Measurements from ENCODE around the gene ZCCHC17. TPM values are rescaled to one million over a fixed set of nuclear protein-coding genes. Genes with fewer than 3 reads are reported as not detected.
"Not testable (repeated sequence)": the region's sequence is repeated elsewhere in the genome, so short reads cannot be mapped to it uniquely, and the experiment has no call there.

The ZCCHC17 gene
- total RNA-seq, 6 donors from 2014 or later, result 4.3 to 19.9 (median 17.8) TPM

DNA sequence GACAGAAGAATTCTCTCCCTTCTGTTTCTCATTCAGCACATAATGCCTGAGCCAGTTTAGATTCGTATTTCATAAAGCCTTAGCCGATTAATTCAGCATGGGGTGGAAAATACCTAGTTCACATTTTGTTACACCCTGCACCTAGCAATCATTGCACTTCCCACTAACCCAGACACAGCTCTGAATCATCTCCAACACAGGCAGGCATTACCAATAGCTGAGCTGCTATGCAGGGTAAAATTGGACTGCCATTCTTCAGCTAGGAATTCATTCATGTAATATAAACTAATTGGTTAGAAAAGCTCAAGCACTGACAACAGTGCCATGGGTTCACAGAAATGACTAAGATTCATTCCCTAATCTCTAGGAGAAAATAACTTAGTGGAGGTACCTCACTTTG, 30.3 kb upstream of the ZCCHC17 start:
- Histone ChIP-seq H3K27me3 (no peaks in the 10 kb centered on the region), H3K4me3 (no peak overlapping the region), H3K9me3 (no peaks in the 10 kb centered on the region), H3K36me3 (peaks cover 25 to 89% (median 55%) of the 10 kb centered on the region in 4 donors), H3K4me1 (peaks cover 0 to 3% (median 0%) of the 10 kb centered on the region in 4 donors), H3K27ac (no peak overlapping the region)
- DNase-seq, result no peak
- 85 to 100% methylated on average over 2 of the region's 2 CpGs for WGBS, 2 donors
- ATAC-seq (ENCODE audit: low FRiP score in 2 of 2), result no peak
- TF ChIP-seq POLR2AphosphoS5 (IDR thresholded peaks at IDR 0.05), result no peak

DNA sequence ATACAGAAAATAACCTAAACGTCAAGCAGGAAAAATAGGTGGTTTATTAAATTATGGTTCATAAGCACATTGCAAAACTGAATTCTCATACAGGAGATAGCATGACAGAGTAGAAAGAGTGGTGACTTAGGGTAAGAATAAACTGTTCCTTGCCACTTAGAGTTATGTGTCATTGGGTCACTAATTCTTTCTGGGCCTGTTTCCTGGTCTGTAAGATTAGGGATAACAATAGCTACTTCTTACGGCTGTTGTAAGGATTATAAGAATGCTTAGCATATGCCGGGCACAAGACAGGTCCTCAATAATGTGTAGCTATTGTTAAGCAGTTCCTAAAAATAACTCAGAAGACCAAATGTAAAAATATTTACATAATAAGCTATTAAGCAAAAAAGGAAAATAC, 24.5 kb upstream of the ZCCHC17 start:
- TF ChIP-seq, protein P1, sequence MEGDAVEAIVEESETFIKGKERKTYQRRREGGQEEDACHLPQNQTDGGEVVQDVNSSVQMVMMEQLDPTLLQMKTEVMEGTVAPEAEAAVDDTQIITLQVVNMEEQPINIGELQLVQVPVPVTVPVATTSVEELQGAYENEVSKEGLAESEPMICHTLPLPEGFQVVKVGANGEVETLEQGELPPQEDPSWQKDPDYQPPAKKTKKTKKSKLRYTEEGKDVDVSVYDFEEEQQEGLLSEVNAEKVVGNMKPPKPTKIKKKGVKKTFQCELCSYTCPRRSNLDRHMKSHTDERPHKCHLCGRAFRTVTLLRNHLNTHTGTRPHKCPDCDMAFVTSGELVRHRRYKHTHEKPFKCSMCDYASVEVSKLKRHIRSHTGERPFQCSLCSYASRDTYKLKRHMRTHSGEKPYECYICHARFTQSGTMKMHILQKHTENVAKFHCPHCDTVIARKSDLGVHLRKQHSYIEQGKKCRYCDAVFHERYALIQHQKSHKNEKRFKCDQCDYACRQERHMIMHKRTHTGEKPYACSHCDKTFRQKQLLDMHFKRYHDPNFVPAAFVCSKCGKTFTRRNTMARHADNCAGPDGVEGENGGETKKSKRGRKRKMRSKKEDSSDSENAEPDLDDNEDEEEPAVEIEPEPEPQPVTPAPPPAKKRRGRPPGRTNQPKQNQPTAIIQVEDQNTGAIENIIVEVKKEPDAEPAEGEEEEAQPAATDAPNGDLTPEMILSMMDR (IDR thresholded peaks at IDR 0.05), result no peak
- no peak for TF ChIP-seq EP300 (IDR thresholded peaks at IDR 0.05)
- no peak for TF ChIP-seq POLR2AphosphoS5 (IDR thresholded peaks at IDR 0.05)
- no peak for TF ChIP-seq POLR2A (IDR thresholded peaks at IDR 0.05)
- Histone ChIP-seq H3K36me3 (peaks cover 18 to 92% (median 49%) of the 10 kb centered on the region in 4 donors), H3K4me1 (peaks cover 0 to 6% (median 4%) of the 10 kb centered on the region in 4 donors), H3K4me3 (no peak overlapping the region), H3K9me3 (no peaks in the 10 kb centered on the region), H3K27ac (no peak overlapping the region), H3K27me3 (no peaks in the 10 kb centered on the region)
- DNase-seq (no peak), ATAC-seq (ENCODE audit: low FRiP score in 2 of 2) (no peak)
- 58 to 65% methylated on average over 3 of the region's 3 CpGs for WGBS, 2 donors

DNA sequence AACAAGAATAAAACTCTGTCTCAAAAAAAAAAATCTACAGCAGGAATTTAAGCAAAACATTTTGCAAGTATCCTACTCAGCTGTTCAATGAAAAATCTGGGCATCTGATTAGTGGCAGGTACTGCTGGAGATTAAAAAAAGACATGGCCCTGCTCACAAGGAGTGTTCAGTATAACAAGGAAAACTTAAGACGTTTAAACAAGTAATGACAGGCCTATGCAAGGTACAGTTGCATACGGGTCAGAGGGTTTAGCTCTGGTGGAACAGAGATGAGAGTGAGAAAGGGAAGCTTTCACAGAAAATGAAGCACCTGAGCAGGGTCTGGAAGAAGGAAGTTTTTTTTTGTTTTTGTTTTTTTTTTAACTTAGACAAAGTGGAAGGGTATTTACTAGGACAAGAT, 23.2 kb upstream of the ZCCHC17 start:
- Histone ChIP-seq H3K27me3 (no peaks in the 10 kb centered on the region), H3K4me1 (peaks cover 0 to 6% (median 4%) of the 10 kb centered on the region in 4 donors), H3K27ac (no peak overlapping the region), H3K9me3 (no peaks in the 10 kb centered on the region), H3K36me3 (peaks cover 19 to 92% (median 47%) of the 10 kb centered on the region in 4 donors), H3K4me3 (no peak overlapping the region)
- 75 to 79% methylated on average over 2 of the region's 2 CpGs for WGBS, 2 donors
- no peak for DNase-seq
- no peak for ATAC-seq (ENCODE audit: low FRiP score in 2 of 2)
- TF ChIP-seq EP300 (IDR thresholded peaks at IDR 0.05) (no peak), POLR2AphosphoS5 (IDR thresholded peaks at IDR 0.05) (no peak)
- TF ChIP-seq, protein P1 (IDR thresholded peaks at IDR 0.05), result no peak

DNA sequence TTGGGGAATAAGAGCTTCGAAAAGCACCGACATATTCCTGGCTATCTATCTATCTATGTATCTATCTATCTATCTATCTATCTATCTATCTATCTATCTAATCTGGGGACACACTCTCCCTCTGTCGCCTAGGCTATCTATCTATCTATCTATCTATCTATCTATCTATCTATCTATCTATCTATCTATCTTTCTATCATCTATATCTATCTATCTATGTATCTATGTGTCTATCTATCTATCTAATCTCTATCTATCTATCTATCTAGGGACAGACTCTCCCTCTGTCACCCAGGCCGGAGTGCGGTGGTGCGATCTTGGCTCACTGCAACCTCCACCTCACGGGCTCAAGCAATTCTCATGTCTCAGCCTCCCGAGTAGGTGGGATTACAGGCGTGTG, 14.4 kb upstream of the ZCCHC17 start:
- not testable (repeated sequence) for DNase-seq; H3K4me1 ChIP-seq; H3K4me3 ChIP-seq; ATAC-seq (ENCODE audit: low FRiP score in 2 of 2); H3K27ac ChIP-seq; H3K9me3 ChIP-seq; H3K27me3 ChIP-seq
- WGBS, 2 donors, result 89 to 95% methylated on average over 9 of the region's 9 CpGs
- peaks cover 23 to 85% (median 54%) of the 10 kb centered on the region in 4 donors for H3K36me3 ChIP-seq

DNA sequence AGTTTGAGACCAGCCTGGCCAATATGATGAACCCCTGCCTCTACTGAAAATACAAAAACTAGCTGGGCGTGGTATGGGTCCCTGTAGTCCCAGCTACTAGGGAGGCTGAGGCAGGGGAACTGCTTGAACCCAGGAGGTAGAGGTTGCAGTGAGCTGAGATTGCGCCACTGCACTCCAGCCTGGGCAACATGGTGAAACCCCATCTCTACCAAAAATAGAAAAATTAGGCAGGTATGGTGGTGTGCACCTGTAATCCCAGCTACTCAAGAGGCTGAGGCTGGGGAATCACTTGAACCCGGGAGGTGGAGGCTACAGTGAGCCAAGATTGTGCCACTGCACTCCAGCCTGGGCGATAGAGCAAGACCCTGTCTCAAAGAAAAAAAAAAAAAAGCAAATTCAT, 9.0 kb upstream of the ZCCHC17 start:
- not testable (repeated sequence) for ATAC-seq (ENCODE audit: low FRiP score in 2 of 2); H3K27ac ChIP-seq; H3K4me1 ChIP-seq; H3K4me3 ChIP-seq; DNase-seq; H3K9me3 ChIP-seq; H3K27me3 ChIP-seq
- peaks cover 27 to 90% (median 66%) of the 10 kb centered on the region in 4 donors for H3K36me3 ChIP-seq
- WGBS, 2 donors, result 94 to 97% methylated on average over 4 of the region's 4 CpGs

DNA sequence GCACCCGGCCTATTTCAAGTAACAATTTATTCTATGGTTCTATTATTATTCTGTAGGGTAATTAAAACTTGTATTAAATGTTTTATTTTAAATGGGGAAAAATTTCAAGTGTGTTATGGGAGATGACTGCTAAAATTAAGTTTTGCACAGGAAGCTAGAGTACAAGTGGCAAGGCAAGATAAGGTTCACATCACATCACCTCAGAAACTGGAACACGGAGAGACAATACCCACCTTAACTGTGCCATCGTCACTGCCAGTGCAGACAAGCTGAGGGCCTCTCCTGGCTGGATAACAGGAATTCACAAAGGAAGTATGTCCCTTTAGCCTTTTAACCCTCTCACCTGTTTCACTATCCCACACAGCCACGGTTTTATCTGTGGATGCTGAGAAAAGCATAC, 7.8 kb upstream of the ZCCHC17 start:
- Histone ChIP-seq H3K27me3 (no peaks in the 10 kb centered on the region), H3K9me3 (no peaks in the 10 kb centered on the region), H3K27ac (no peak overlapping the region), H3K36me3 (peaks cover 30 to 87% (median 66%) of the 10 kb centered on the region in 4 donors), H3K4me3 (no peak overlapping the region), H3K4me1 (peaks cover 0 to under 1% (median 0%) of the 10 kb centered on the region in 4 donors)
- WGBS, 2 donors, result 52 to 56% methylated on average over 4 of the region's 4 CpGs
- no peak for ATAC-seq (ENCODE audit: low FRiP score in 2 of 2)
- TF ChIP-seq POLR2A (IDR thresholded peaks at IDR 0.05) (no peak), POLR2AphosphoS5 (IDR thresholded peaks at IDR 0.05) (no peak), EP300 (IDR thresholded peaks at IDR 0.05) (no peak)
- no peak for DNase-seq

DNA sequence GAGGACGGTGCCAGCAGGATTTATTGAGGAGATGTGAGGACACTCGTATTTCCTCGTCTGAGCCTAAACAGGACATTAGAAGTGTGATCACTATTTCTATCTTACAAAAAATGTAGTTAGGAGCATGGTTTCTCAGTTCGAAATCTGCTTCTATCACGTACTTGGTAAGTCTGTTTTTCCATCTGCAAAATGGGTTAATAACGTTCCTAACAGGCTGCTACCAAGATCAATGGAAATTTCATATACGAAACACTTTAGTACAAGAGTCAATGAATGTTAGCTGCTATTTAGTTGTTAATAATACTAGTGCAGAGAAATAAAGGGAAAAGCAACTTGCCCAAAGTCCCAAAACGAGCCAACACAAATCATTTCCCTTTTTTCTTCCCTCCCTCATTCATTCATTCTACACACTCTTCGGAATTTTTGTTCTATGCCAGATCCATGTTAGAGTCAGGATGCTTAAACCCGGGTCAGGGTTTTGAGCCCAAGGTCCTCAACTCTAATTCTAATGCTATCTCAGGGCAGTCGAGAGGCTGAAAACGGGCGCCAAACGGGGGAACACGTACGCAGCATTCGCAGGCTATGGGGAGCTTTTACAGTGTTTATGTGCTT, 852 bp upstream of the ZCCHC17 start:
- peak overlapping the region; percentile 89 to 94 (median 91) for H3K27ac ChIP-seq
- H3K36me3 ChIP-seq, result peaks cover 5 to 32% (median 21%) of the 10 kb centered on the region in 4 donors
- no peaks in the 10 kb centered on the region for H3K9me3 ChIP-seq
- no peak for TF ChIP-seq EP300 (IDR thresholded peaks at IDR 0.05)
- TF ChIP-seq POLR2A (IDR thresholded peaks at IDR 0.05), result no peak
- TF ChIP-seq, protein P1 (IDR thresholded peaks at IDR 0.05), result no peak
- TF ChIP-seq POLR2AphosphoS5 (IDR thresholded peaks at IDR 0.05), result no peak
- ATAC-seq (ENCODE audit: low FRiP score in 2 of 2) (no peak), DNase-seq (no peak)
- 17 to 25% methylated on average over 10 to 17 of the region's 17 CpGs for WGBS, 2 donors
- H3K27me3 ChIP-seq, result no peaks in the 10 kb centered on the region
- H3K4me1 ChIP-seq, result peaks cover 15 to 38% (median 24%) of the 10 kb centered on the region in 4 donors
- peak overlapping the region; percentile 70 to 91 (median 84) for H3K4me3 ChIP-seq
